Peyer's patch (tissue), 4 donors: ENCODE measurements around the gene NASP. TPM values are rescaled to one million over a fixed set of nuclear protein-coding genes. Genes with fewer than 3 reads are reported as not detected.

Source experiments
- DNase-seq, 3 donors: peaks; one replicate each; pipeline ENCODE4 v3.0.0-alpha.2; 2017 to 2019
- H3K27ac ChIP-seq, 4 donors: fragments of 200-600 bp; sonication (generic); one replicate each; pipeline ENCODE4 v1.5.1; 2016 to 2019
- H3K27me3 ChIP-seq, 2 donors: fragments of 200-600 bp; sonication (generic); one replicate each; pipeline ENCODE4 v1.5.1; 2019
- H3K36me3 ChIP-seq, 3 donors: fragments of 200-600 bp; sonication (generic); one replicate each; pipeline ENCODE4 v1.5.1; 2016 to 2019
- H3K4me1 ChIP-seq, 4 donors: fragments of 200-600 bp; sonication (generic); one replicate each; pipeline ENCODE4 v1.5.1; 2016 to 2019
- H3K4me3 ChIP-seq, 4 donors: fragments of 200-600 bp; sonication (generic); 1 replicate in 3 of 4; 2 replicates in 1 of 4; pipeline ENCODE4 v1.5.1; 2016 to 2019; ENCODE audit warnings: mild to moderate bottlenecking in 1 of 4
- H3K9me3 ChIP-seq, 4 donors: fragments of 200-600 bp; sonication (generic); one replicate each; pipeline ENCODE4 v1.5.1; 2016 to 2019; ENCODE audit warnings: mild to moderate bottlenecking in 1 of 4
- POLR2A ChIP-seq, 2 donors: fragments of 450-650 bp; IDR thresholded peaks; one replicate each; pipeline ENCODE4 v1.5.1; 2017; ENCODE audit warnings: antibody characterized with exemption in 2 of 2, mild to moderate bottlenecking in 2 of 2, moderate library complexity in 2 of 2
- total RNA-seq, 4 donors: library from RNA; depleted of rRNA; stranded (reverse); fragments of >200 nt; gene quantifications; one replicate each; pipeline ENCODE4 v1.1.0, GENCODE V29; 2016
- TF ChIP-seq, protein P1 (sequence below), 6 experiments: fragments of 450-650 bp in 4 of 6; fragments of 200-600 bp in 2 of 6; sonication (generic) in 1 of 6; IDR thresholded peaks; one replicate each; pipeline ENCODE4 v1.5.1; 2017 to 2019; ENCODE audit warnings: antibody characterized with exemption in 6 of 6, mild to moderate bottlenecking in 3 of 6, moderate library complexity in 1 of 6

The NASP gene
- total RNA-seq, 4 donors from 2014 or later = 31.3 to 194 (median 63.8) TPM

DNA sequence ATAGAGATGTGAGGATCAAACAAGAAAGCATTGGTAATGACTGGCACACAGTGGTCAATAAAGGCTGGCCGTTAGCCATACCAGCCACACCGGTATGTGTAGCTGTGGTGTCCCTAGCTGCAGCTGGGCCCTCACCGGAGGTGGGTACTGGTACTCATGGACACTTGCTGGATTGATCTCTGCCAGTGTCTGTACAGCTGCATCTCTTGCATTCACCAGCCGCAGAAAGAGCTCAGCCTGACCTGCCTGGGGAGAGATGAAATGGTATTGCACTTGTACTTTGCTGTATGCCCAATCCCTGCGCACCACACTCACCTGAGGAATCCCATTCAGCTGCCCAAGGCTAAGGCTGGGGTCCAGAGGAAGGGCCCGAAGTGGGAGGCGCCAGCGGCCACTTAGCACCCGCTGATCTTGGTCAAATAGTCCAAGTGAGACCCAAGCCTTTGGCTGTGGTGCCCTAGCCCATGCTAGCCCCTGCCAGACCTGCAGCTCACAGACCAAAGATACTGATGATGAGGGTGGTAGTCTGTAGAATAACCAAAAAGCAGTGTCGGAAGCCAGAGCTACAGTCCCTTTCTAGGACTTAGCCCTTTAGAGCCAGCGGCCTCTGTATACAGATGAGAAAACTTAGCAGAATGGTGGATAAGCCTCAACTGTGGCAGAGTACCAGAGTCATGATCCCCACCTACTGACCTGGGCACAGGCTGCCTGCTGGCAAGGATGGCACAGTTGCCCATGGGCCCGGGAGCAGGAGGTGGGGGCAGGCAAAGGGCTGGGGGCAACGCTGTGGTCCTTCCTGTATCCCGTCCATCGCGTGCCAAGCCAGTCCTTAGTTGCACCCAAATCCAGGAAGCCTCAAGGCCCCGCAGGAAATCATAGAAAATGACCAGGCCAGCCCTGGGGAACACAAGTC is 37.0 kb downstream of the NASP start:
- TF ChIP-seq, protein P1, sequence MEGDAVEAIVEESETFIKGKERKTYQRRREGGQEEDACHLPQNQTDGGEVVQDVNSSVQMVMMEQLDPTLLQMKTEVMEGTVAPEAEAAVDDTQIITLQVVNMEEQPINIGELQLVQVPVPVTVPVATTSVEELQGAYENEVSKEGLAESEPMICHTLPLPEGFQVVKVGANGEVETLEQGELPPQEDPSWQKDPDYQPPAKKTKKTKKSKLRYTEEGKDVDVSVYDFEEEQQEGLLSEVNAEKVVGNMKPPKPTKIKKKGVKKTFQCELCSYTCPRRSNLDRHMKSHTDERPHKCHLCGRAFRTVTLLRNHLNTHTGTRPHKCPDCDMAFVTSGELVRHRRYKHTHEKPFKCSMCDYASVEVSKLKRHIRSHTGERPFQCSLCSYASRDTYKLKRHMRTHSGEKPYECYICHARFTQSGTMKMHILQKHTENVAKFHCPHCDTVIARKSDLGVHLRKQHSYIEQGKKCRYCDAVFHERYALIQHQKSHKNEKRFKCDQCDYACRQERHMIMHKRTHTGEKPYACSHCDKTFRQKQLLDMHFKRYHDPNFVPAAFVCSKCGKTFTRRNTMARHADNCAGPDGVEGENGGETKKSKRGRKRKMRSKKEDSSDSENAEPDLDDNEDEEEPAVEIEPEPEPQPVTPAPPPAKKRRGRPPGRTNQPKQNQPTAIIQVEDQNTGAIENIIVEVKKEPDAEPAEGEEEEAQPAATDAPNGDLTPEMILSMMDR (IDR thresholded peaks at IDR 0.05) = no peak
- H3K36me3 ChIP-seq = peaks cover 0 to 43% (median 0%) of the 10 kb centered on the region in 3 donors
- no peak overlapping the region for H3K4me3 ChIP-seq
- no peaks in the 10 kb centered on the region for H3K9me3 ChIP-seq
- no peak for DNase-seq
- peak overlapping the region in 2 of 4 donors; percentile 8 to 37 for H3K27ac ChIP-seq
- H3K27me3 ChIP-seq = no peaks in the 10 kb centered on the region
- H3K4me1 ChIP-seq = peaks cover 0 to 8% (median 0%) of the 10 kb centered on the region in 4 donors

DNA sequence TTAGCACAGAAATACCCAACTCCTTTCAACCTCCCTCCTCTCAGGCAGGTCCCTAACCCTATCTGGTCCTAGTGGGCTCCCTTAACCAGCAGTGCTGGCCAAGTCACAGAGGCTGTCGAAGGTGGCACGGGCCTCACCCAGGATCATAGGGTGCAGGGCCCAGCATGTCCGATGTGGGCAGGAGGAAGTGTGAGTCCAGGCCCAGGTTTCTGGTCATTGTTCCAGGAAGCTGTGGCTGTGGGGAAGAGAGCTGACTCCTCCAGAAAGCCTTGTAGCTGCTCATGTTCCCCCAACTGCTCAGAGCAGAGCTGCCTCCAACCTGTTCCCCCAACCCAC is 37.6 kb downstream of the NASP start:
- no peak for DNase-seq

DNA sequence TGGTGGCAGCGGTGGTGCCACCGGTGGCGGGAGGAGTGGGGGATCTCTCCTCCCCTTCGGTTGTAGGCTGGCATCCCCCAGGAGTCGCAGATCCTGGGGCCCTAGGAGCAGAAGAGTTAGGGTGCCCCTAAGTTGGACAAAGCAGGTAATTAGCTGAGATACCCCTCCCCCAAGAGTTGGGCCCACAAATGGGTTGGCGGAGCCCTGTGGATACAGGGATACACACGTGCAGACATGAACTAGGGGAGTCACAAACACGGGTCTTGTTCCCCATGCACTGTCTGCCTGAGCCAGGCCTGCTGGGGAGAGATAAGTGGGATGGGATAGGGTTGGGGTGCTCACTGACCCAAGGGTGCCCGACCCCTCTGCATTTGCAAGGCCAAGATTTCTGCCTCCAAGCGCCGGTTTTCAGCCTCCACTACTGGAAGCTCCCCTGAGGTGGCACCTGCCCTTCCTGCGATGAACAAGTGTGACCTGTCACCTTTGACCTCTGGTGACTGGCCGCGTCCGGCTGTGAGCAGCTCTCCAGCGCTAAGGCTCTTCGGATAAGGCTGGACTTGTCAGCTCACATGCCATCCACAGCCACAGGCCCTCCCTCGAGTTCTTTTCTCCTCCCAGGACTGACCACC is 38.2 kb downstream of the NASP start:
- no peak for TF ChIP-seq POLR2A (IDR thresholded peaks at IDR 0.05)
- TF ChIP-seq, protein P1 (IDR thresholded peaks at IDR 0.05) = no peak
- Histone ChIP-seq H3K4me1 (peaks cover 0 to 8% (median 0%) of the 10 kb centered on the region in 4 donors), H3K27me3 (no peaks in the 10 kb centered on the region), H3K27ac (peak overlapping the region in 2 of 4 donors; percentile 8 to 37), H3K9me3 (no peaks in the 10 kb centered on the region), H3K36me3 (peaks cover 0 to 43% (median 0%) of the 10 kb centered on the region in 3 donors), H3K4me3 (no peak overlapping the region)
- DNase-seq = no peak

More for the DNA sequence above, 37.6 kb downstream of the NASP start:
- Histone ChIP-seq H3K4me3 (no peak overlapping the region), H3K9me3 (no peaks in the 10 kb centered on the region), H3K36me3 (peaks cover 0 to 43% (median 0%) of the 10 kb centered on the region in 3 donors), H3K4me1 (peaks cover 0 to 8% (median 0%) of the 10 kb centered on the region in 4 donors), H3K27me3 (no peaks in the 10 kb centered on the region), H3K27ac (peak overlapping the region in 2 of 4 donors; percentile 8 to 37)
- no peak for TF ChIP-seq POLR2A (IDR thresholded peaks at IDR 0.05)
- TF ChIP-seq, protein P1 (IDR thresholded peaks at IDR 0.05) = no peak

DNA sequence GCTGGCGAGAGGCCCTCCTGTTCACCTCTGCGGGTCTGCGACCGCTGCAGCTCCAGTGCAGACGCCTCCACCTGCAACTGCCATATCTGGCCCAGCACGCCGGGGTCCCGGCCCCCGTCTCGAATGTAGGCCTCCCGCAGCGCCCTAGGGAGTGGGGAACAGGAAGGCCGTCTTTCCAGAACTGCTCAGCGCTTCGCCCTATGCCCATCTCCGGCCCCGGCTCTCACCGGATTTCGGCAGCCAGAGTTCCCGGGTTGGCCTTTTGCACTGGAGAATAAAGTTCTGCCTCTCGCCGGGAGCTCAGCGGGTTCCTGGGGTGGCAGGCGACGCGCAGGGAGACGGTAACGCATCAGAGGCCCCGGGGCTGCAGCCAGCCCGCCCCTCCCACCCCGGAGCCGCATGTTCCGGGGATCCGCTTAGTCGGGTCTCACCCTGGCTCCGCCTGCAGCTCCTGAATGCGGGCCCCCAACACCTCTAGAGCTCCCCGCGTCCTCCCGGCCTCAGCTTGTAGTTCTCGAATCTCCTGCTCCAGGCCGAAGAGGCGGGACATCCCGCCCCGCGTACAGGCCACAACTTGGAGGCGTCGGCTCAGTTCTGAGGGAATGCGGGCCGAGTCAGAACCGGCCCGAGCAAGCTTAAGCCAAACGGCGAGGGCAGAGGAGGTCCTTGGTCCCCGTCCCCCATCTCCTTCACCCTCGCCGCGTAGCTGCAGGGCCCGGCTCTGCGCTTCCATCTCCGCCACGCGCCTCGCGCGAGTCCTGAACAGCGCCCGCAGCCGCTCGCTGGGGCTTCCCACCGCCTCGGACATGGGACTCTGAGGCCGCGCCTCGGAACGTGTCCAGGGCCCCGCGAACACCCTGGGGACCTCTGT is 38.9 kb downstream of the NASP start:
- Histone ChIP-seq H3K27me3 (no peaks in the 10 kb centered on the region), H3K4me3 (peak overlapping the region in 1 of 4 donors; percentile 17), H3K36me3 (peaks cover 0 to 42% (median 0%) of the 10 kb centered on the region in 3 donors), H3K9me3 (no peaks in the 10 kb centered on the region), H3K27ac (no peak overlapping the region), H3K4me1 (peaks cover 0 to 8% (median 0%) of the 10 kb centered on the region in 4 donors)
- no peak for DNase-seq
- no peak for TF ChIP-seq POLR2A (IDR thresholded peaks at IDR 0.05)
- TF ChIP-seq, protein P1 (IDR thresholded peaks at IDR 0.05) = no peak

DNA sequence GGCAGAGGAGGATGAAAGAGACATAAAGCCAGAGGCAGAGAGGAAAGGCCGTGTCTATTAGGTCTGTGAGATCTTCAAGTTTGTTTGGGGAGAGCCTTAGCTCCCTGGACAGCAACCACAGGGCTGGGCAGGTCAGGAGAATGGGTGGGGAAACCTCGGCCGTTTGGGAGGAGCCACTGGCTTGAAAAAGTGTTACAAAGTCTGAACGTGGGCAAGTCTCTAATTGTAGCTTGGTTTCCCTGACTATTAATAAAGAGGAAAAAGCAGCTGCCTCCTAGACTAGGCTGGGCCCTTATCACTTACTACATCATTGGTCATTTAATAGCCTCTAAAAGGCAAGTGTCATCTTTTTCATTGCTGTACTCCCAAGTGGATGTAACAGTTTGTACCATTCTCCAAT is 40.1 kb downstream of the NASP start, which contains the start of gene CCDC17:
Gene CCDC17 (minus strand): TSS at position 83 of the 400 bp plus-strand sequence. CDS start 145 bp downstream, outside the sequence.
- no peaks in the 10 kb centered on the region for H3K27me3 ChIP-seq
- H3K4me1 ChIP-seq = peaks cover 0 to 8% (median 0%) of the 10 kb centered on the region in 4 donors
- no peak for DNase-seq
- peak within 1 kb of the TSS in 1 of 4 donors; percentile 17 for H3K4me3 ChIP-seq
- H3K9me3 ChIP-seq = no peaks in the 10 kb centered on the region
- peaks cover 0 to 53% (median 0%) of the 10 kb centered on the region in 3 donors for H3K36me3 ChIP-seq
- H3K27ac ChIP-seq = peak within 1 kb of the TSS in 1 of 4 donors; percentile 28
- TF ChIP-seq, protein P1 (IDR thresholded peaks at IDR 0.05) = no peak
- no peak for TF ChIP-seq POLR2A (IDR thresholded peaks at IDR 0.05)
